GM12878 (cell line): ENCODE results near the gene TMEM198. TPM values are rescaled to one million over a fixed set of nuclear protein-coding genes. Genes with fewer than 3 reads are reported as not detected.

ENCODE experiments used
- ATAC-seq: fragments of 200-7000 bp; cut with Tn5 transposase; 3 replicates; pipeline ENCODE4 v1.9.1; 2020; ENCODE audit warnings: mild to moderate bottlenecking, moderate library complexity
- BruUV-seq: library from RNA; stranded (reverse); fragments of 400-500 nt; replicated peaks from 2 replicates; lab custom pipeline; 2021; lab: Mats Ljungman, UMichigan
- CTCF ChIA-PET: fragments of 300-600 bp; sonication (Branson Sonifier 250); formaldehyde crosslinking; extraction: SDS; loops from one replicate; lab custom pipeline; 2021; ENCODE audit warnings: inconsistent platforms; lab: Yijun Ruan, JAX
- POLR2A ChIA-PET: fragments of 350-600 bp; formaldehyde crosslinking; extraction: SDS; loops from one replicate; lab custom pipeline; 2021; ENCODE audit warnings: inconsistent platforms; lab: Charles Lee
- RAD21 ChIA-PET: fragments of 300-600 bp; sonication (Branson Sonifier 250); formaldehyde crosslinking; loops from one replicate; lab custom pipeline; 2023; ENCODE audit warnings: antibody characterized with exemption; ENCODE audit not compliant: unreplicated experiment; lab: Charles Lee
- SMC1A ChIA-PET: fragments of 300-600 bp; sonication (Branson Sonifier 250); formaldehyde crosslinking; loops from one replicate; lab custom pipeline; 2023; ENCODE audit not compliant: unreplicated experiment, uncharacterized antibody; lab: Charles Lee
- DNase-seq: peaks from one replicate; pipeline ENCODE4 v3.0.0-alpha.2; 2011; ENCODE audit warnings: low read depth, low spot score
- FAIRE-seq: peaks from 3 replicates; lab custom pipeline; 2011; peaks lifted over from hg19 to GRCh38; lab: Jason Lieb, UNC
- H2AFZ ChIP-seq: 2 replicates; pipeline ENCODE4 v1.6.0; 2011; ENCODE audit warnings: low read depth, low read length, control low read depth; ENCODE audit not compliant: control insufficient read depth
- H3K27ac ChIP-seq: 2 replicates; pipeline ENCODE4 v1.5.1; 2011; ENCODE audit warnings: control low read depth; ENCODE audit not compliant: control insufficient read depth, insufficient read depth
- H3K27me3 ChIP-seq, 2 experiments: replicated peaks in 1 of 2; 2 replicates each; pipeline versions ENCODE4 v1.6.0 to v1.6.1; 2011; ENCODE audit warnings: low read length in 1 of 2; ENCODE audit not compliant: control insufficient read depth in 2 of 2, insufficient read depth in 2 of 2
- H3K36me3 ChIP-seq, 2 experiments: 2 replicates each; pipeline ENCODE4 v1.5.1; 2011; ENCODE audit warnings: low read length in 1 of 2; ENCODE audit not compliant: control insufficient read depth in 2 of 2, insufficient read depth in 2 of 2
- H3K4me1 ChIP-seq: 2 replicates; pipeline ENCODE4 v1.6.1; 2011; ENCODE audit warnings: mild to moderate bottlenecking, low read length, moderate library complexity, mixed read lengths; ENCODE audit not compliant: control insufficient read depth, insufficient read depth
- H3K4me2 ChIP-seq: 2 replicates; pipeline ENCODE4 v1.6.0; 2011; ENCODE audit warnings: control low read depth; ENCODE audit not compliant: control insufficient read depth, insufficient read depth
- H3K4me3 ChIP-seq: fragments of 200-600 bp; sonication (generic); 2 replicates; pipeline ENCODE4 v1.5.1; 2016
- H3K79me2 ChIP-seq: 2 replicates; pipeline ENCODE4 v1.6.0; 2011; ENCODE audit warnings: low read length; ENCODE audit not compliant: control insufficient read depth, insufficient read depth
- H3K9ac ChIP-seq: 2 replicates; pipeline ENCODE4 v1.8.0; 2011; ENCODE audit warnings: low read length, control low read depth, mixed read lengths; ENCODE audit not compliant: control insufficient read depth, insufficient read depth
- H3K9me3 ChIP-seq: replicated peaks from 3 replicates; pipeline ENCODE4 v1.5.1; 2011; ENCODE audit warnings: mild to moderate bottlenecking, low read length; ENCODE audit not compliant: control insufficient read depth, insufficient read depth
- H4K20me1 ChIP-seq: 2 replicates; pipeline ENCODE4 v1.6.0; 2011; ENCODE audit not compliant: control insufficient read depth, insufficient read depth
- FOS ChIP-seq: IDR thresholded peaks from 3 replicates; pipeline ENCODE4 v1.6.1; 2011; ENCODE audit warnings: borderline replicate concordance; ENCODE audit not compliant: insufficient read length; ENCODE audit errors: extremely low read depth
- NR2F1 ChIP-seq: fragments of 450-650 bp; conservative IDR thresholded peaks from 2 replicates; pipeline ENCODE4 v1.6.1; 2017; ENCODE audit warnings: mild to moderate bottlenecking
- POLR2A ChIP-seq: IDR thresholded peaks from 2 replicates; pipeline ENCODE4 v1.6.1; 2011; ENCODE audit warnings: low read depth, mild to moderate bottlenecking, low read length
- SIX5 ChIP-seq: IDR thresholded peaks from 2 replicates; pipeline ENCODE4 v1.6.1; 2011; ENCODE audit warnings: mild to moderate bottlenecking, low read depth, low read length, moderate library complexity; ENCODE audit not compliant: severe bottlenecking
- SRF ChIP-seq, 2 experiments: IDR thresholded peaks; 2 replicates each; pipeline ENCODE4 v1.6.1; 2011; ENCODE audit warnings: low read depth in 2 of 2, low read length in 2 of 2, mild to moderate bottlenecking in 1 of 2, moderate library complexity in 1 of 2
- STAT1 ChIP-seq: fragments of 450-650 bp; conservative IDR thresholded peaks from 2 replicates; pipeline ENCODE4 v1.6.1; 2014; ENCODE audit warnings: antibody characterized with exemption, mild to moderate bottlenecking
- STAT3 ChIP-seq: IDR thresholded peaks from 2 replicates; pipeline ENCODE4 v1.6.1; 2011; ENCODE audit warnings: low read depth, low read length, improper control_type of control experiment
- YY1 ChIP-seq: IDR thresholded peaks from 2 replicates; pipeline ENCODE4 v1.6.1; 2011; ENCODE audit warnings: low read depth, mild to moderate bottlenecking, low read length
- WGBS: methylation state at CpG from one replicate; pipeline ENCODE4 v1.1.6; 2016; ENCODE audit warnings: low lambda C conversion rate; ENCODE audit not compliant: insufficient replicate concordance, insufficient coverage; ENCODE audit errors: missing lambda C conversion rate; 5-methylcytosine and 5-hydroxymethylcytosine counted together
- in situ Hi-C: fragments of 300-500 bp; cut with MboI; formaldehyde crosslinking; loops from 9 replicates; pipeline ENCODE4 v1.14.3; 2018; ENCODE audit warnings: mixed read lengths
- intact Hi-C: fragments of 100-400 bp; cut with micrococcal nuclease; formaldehyde crosslinking; loops from one replicate; pipeline ENCODE4 v1.14.2; 2022; ENCODE audit not compliant: unreplicated experiment
- polyA plus RNA-seq, 11 experiments: library from polyadenylated mRNA; depleted of rRNA in 4 of 11; unstranded in 6 of 11; stranded (reverse) in 5 of 11; fragments of >200 nt; fragmentation: Nextera tagmentation in 4 of 11; fragmentation: Illumina TruSeq in 1 of 11; extraction: Ambion mirVana in 4 of 11; extraction: Trizol in 1 of 11; gene quantifications; 1 replicate in 1 of 11; 2 replicates in 10 of 11; pipeline versions ENCODE4 v1.2.1 to v1.2.3, GENCODE V29; 2011 to 2016; ENCODE audit warnings: inconsistent platforms in 2 of 11, missing spikeins in 2 of 11, low read depth in 1 of 11
- total RNA-seq, 4 experiments: library from RNA; depleted of rRNA in 3 of 4; stranded (reverse); fragments of >200 nt in 3 of 4; fragmentation: Illumina TruSeq in 1 of 4; extraction: Trizol in 1 of 4; gene quantifications; 2 replicates each; pipeline versions ENCODE4 v1.2.1 to v1.2.3, GENCODE V29; 2013 to 2021
- TF ChIP-seq, protein P1 (sequence below): fragments of 450-650 bp; IDR thresholded peaks from 2 replicates; pipeline ENCODE4 v1.6.1; 2017; ENCODE audit warnings: antibody characterized with exemption, mild to moderate bottlenecking, moderate library complexity
- TF ChIP-seq, protein P2 (sequence below): IDR thresholded peaks from 2 replicates; pipeline ENCODE4 v1.6.1; 2011; ENCODE audit warnings: borderline replicate concordance, low read depth, mild to moderate bottlenecking, moderate library complexity, mixed read lengths, low read length; ENCODE audit not compliant: insufficient read depth; ENCODE audit errors: extremely low read length

TMEM198 gene
- total and polyA plus RNA-seq, 10 of the 15 experiments (the other 5 are each of a cell fraction or from before 2014, with no cell fraction given): 0.16 to 1.2 (median 0.65) TPM; not detected in 2

- TF ChIP-seq, protein P1, sequence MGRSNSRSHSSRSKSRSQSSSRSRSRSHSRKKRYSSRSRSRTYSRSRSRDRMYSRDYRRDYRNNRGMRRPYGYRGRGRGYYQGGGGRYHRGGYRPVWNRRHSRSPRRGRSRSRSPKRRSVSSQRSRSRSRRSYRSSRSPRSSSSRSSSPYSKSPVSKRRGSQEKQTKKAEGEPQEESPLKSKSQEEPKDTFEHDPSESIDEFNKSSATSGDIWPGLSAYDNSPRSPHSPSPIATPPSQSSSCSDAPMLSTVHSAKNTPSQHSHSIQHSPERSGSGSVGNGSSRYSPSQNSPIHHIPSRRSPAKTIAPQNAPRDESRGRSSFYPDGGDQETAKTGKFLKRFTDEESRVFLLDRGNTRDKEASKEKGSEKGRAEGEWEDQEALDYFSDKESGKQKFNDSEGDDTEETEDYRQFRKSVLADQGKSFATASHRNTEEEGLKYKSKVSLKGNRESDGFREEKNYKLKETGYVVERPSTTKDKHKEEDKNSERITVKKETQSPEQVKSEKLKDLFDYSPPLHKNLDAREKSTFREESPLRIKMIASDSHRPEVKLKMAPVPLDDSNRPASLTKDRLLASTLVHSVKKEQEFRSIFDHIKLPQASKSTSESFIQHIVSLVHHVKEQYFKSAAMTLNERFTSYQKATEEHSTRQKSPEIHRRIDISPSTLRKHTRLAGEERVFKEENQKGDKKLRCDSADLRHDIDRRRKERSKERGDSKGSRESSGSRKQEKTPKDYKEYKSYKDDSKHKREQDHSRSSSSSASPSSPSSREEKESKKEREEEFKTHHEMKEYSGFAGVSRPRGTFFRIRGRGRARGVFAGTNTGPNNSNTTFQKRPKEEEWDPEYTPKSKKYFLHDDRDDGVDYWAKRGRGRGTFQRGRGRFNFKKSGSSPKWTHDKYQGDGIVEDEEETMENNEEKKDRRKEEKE: no peak
- TF ChIP-seq STAT1: no peak
- TF ChIP-seq, protein P2, sequence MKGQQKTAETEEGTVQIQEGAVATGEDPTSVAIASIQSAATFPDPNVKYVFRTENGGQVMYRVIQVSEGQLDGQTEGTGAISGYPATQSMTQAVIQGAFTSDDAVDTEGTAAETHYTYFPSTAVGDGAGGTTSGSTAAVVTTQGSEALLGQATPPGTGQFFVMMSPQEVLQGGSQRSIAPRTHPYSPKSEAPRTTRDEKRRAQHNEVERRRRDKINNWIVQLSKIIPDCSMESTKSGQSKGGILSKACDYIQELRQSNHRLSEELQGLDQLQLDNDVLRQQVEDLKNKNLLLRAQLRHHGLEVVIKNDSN: no peak
- no peak for TF ChIP-seq NR2F1
- TF ChIP-seq, all 136 proteins: peak for 0
Measured at GRCh38 chr2:219524817-219525216, 19.0 kb upstream of the TMEM198 start (continued).

GRCh38 chr2:219525533-219526232 is 18.1 kb upstream of the TMEM198 start:
- ChIA-PET RAD21 (no interaction called here), POLR2A (no interaction called here), SMC1A (interaction anchor here (1.0 kb wide), 1 partner anchor 31 kb away, joined by 4 read pairs; no protein-coding TSS in a partner anchor), CTCF (interaction anchor here (0.5 to 10.8 kb wide), 5 partner anchors 10 to 137 kb away, joined by 3 to 224 read pairs (median 5); partner anchors contain the start of gene GMPPA)
- BruUV-seq: no TSS peak
- intact Hi-C loops: no loop called here
- Histone ChIP-seq H3K36me3 (no peaks in the 10 kb centered on the region), H3K4me1 (no peaks in the 10 kb centered on the region), H3K9me3 (no peaks in the 10 kb centered on the region), H2AFZ (no peak overlapping the region), H3K79me2 (no peaks in the 10 kb centered on the region), H3K4me3 (no peak overlapping the region), H3K4me2 (no peak overlapping the region), H3K27me3 (peaks cover 21 to 22% of the 10 kb centered on the region in 2 experiments)
- WGBS: 22% methylated on average over 9 of the region's 9 CpGs
- ATAC-seq: no peak
- in situ Hi-C loops: no loop called here
- FAIRE-seq: no peak
- DNase-seq: no peak
- TF ChIP-seq POLR2A: no peak
- TF ChIP-seq FOS: no peak
- no peak for TF ChIP-seq SRF (IDR thresholded peaks at IDR 0.05; ENCODE audit: low read depth in 2 of 2, low read length in 2 of 2)
- TF ChIP-seq STAT3: no peak
- no peak for TF ChIP-seq YY1
- TF ChIP-seq SIX5: no peak
- TF ChIP-seq, all 136 proteins: peak for 0
- H4K20me1 ChIP-seq: no peaks in the 10 kb centered on the region; the same call in 1 of the 2 replicates
- no peak overlapping the region for H3K9ac ChIP-seq
- H3K27ac ChIP-seq: no peak overlapping the region
